NCI-H524 treated with DMSO at 0.1 percent for 48 hours (cell line): ENCODE measurements around the gene RNF157.

ENCODE experiments used
- DNase-seq: peaks from one replicate; lab custom pipeline; 2025; lab: John Stamatoyannopoulos, UW

RNF157 gene

GRCh38 chr17:76240461-76241203, at the start of gene RNF157:
TSS of gene RNF157 (minus strand) at chr17:76240493. CDS start at chr17:76240240, 253 bp downstream.
- DNase-seq, result no peak

GRCh38 chr17:76281573-76282371, 41.5 kb upstream of the RNF157 start:
- DNase-seq, result no peak

- DNase-seq, result no peak
Measured at GRCh38 chr17:76280650-76281049, 40.4 kb upstream of the RNF157 start.

- DNase-seq, result no peak
Measured at GRCh38 chr17:76279742-76280287, 39.5 kb upstream of the RNF157 start.

- DNase-seq, result peak; percentile 19
Measured at GRCh38 chr17:76278952-76279741, 38.9 kb upstream of the RNF157 start.

GRCh38 chr17:76278268-76278908, 38.1 kb upstream of the RNF157 start:
- DNase-seq, result no peak

- DNase-seq, result no peak
Measured at GRCh38 chr17:76277300-76278267, 37.3 kb upstream of the RNF157 start.

GRCh38 chr17:76276461-76277299, 36.4 kb upstream of the RNF157 start:
- DNase-seq, result no peak

GRCh38 chr17:76276069-76276431, 35.8 kb upstream of the RNF157 start:
- DNase-seq, result no peak

GRCh38 chr17:76275382-76276068, 35.2 kb upstream of the RNF157 start:
- DNase-seq, result no peak

- no peak for DNase-seq
Measured at GRCh38 chr17:76274112-76274956, 34.0 kb upstream of the RNF157 start.

- no peak for DNase-seq
Measured at GRCh38 chr17:76273445-76274111, 33.3 kb upstream of the RNF157 start.

- no peak for DNase-seq
Measured at GRCh38 chr17:76272541-76273444, 32.5 kb upstream of the RNF157 start.

- DNase-seq, result no peak
Measured at GRCh38 chr17:76271669-76272540, 31.6 kb upstream of the RNF157 start.
